DMS153 (cell line): ENCODE measurements around the gene ACO1.

Source experiments
- DNase-seq: peaks from one replicate; lab custom pipeline; 2025; lab: John Stamatoyannopoulos, UW

The ACO1 gene

GRCh38 chr9:32497921-32498320 lies 113.5 kb downstream of the ACO1 start:
- DNase-seq = no peak

- no peak for DNase-seq
Measured at GRCh38 chr9:32500768-32501167, 116.3 kb downstream of the ACO1 start.

GRCh38 chr9:32501868-32502267 lies 117.4 kb downstream of the ACO1 start:
- no peak for DNase-seq

- DNase-seq = no peak
Measured at GRCh38 chr9:32502464-32502863, 118.0 kb downstream of the ACO1 start.

GRCh38 chr9:32503008-32503407 lies 118.6 kb downstream of the ACO1 start:
- DNase-seq = no peak
